Bronchial epithelial cell (primary cell): ENCODE data around the gene ANKS1B. TPM values are rescaled to one million over a fixed set of nuclear protein-coding genes. Genes with fewer than 3 reads are reported as not detected.

Experiments used
- DNase-seq: peaks from one replicate; pipeline ENCODE4 v3.0.0-alpha.2; 2010; ENCODE audit warnings: low read depth
- FAIRE-seq: peaks from 2 replicates; lab custom pipeline; 2011; peaks lifted over from hg19 to GRCh38; lab: Jason Lieb, UNC
- H3K27me3 ChIP-seq: 2 replicates; pipeline ENCODE4 v1.5.1; 2011; ENCODE audit warnings: low read length; ENCODE audit not compliant: control insufficient read depth, insufficient read depth
- H3K36me3 ChIP-seq: 2 replicates; pipeline ENCODE4 v1.5.1; 2011; ENCODE audit warnings: low read length; ENCODE audit not compliant: control insufficient read depth, insufficient read depth
- H3K4me3 ChIP-seq: 2 replicates; pipeline ENCODE4 v1.5.1; 2011; ENCODE audit warnings: mild to moderate bottlenecking, low read depth, low read length, control low read depth
- total RNA-seq: library from RNA; depleted of rRNA; stranded (reverse); fragments of >200 nt; gene quantifications from 2 replicates; pipeline ENCODE4 v1.2.1, GENCODE V29; 2014
- TF ChIP-seq, protein P1 (sequence below): IDR thresholded peaks from 2 replicates; pipeline ENCODE4 v1.5.1; 2011; ENCODE audit warnings: mild to moderate bottlenecking, moderate library complexity, low read length, control low read depth, inconsistent platforms; ENCODE audit not compliant: insufficient read depth, severe bottlenecking

Gene ANKS1B
- total RNA-seq, 1 donor from 2014 or later, result 0.26 TPM

DNA sequence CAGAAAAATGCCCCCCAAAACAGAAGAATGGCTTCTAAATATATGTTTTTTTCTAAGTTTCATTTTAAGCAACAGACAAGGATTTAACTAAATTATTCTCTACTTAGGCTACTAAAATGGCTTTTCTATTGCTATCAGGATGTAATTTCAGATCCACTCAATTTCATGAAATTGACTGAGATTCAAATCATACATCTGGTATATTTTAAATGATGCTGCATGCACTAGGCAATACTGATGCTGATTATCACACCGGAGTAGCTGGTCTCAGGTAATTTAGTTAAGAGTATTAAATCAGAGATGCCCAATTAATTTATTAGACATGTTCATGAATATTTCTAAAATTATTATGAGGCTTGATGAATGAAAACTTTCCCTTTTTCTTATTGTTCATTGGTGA lies 1188.0 kb downstream of the ANKS1B start:
- no peak overlapping the region for H3K4me3 ChIP-seq
- H3K27me3 ChIP-seq, result no peaks in the 10 kb centered on the region
- no peak for FAIRE-seq
- DNase-seq, result no peak
- no peaks in the 10 kb centered on the region for H3K36me3 ChIP-seq
- TF ChIP-seq, protein P1, sequence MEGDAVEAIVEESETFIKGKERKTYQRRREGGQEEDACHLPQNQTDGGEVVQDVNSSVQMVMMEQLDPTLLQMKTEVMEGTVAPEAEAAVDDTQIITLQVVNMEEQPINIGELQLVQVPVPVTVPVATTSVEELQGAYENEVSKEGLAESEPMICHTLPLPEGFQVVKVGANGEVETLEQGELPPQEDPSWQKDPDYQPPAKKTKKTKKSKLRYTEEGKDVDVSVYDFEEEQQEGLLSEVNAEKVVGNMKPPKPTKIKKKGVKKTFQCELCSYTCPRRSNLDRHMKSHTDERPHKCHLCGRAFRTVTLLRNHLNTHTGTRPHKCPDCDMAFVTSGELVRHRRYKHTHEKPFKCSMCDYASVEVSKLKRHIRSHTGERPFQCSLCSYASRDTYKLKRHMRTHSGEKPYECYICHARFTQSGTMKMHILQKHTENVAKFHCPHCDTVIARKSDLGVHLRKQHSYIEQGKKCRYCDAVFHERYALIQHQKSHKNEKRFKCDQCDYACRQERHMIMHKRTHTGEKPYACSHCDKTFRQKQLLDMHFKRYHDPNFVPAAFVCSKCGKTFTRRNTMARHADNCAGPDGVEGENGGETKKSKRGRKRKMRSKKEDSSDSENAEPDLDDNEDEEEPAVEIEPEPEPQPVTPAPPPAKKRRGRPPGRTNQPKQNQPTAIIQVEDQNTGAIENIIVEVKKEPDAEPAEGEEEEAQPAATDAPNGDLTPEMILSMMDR, result no peak

GRCh38 chr12:98793121-98793520 lies 1191.6 kb downstream of the ANKS1B start:
- no peak for DNase-seq
- no peak for FAIRE-seq
- TF ChIP-seq, protein P1, result no peak
- Histone ChIP-seq H3K36me3 (no peaks in the 10 kb centered on the region), H3K4me3 (no peak overlapping the region), H3K27me3 (no peaks in the 10 kb centered on the region)

DNA sequence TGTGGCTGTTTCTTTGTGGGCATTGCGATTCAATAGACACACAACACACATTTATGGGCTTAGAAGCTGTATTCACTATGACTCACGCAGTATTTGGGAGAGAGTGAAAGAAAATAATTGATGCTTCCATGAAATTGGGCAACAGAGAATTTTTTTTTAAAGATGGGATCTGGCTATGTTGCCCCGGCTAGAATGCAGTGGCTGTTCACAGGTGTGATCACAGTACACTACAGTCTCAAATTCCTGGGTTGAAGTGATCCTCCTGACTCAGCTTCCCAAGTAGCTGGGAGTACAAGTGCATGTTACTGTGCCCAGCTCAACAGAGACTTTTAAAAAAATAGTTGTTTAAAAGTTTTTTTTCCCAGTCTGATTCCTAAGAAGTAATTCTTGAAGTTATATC lies 1193.3 kb downstream of the ANKS1B start:
- Histone ChIP-seq H3K36me3 (no peaks in the 10 kb centered on the region), H3K4me3 (no peak overlapping the region), H3K27me3 (no peaks in the 10 kb centered on the region)
- no peak for DNase-seq
- TF ChIP-seq, protein P1, result no peak
- no peak for FAIRE-seq

GRCh38 chr12:98788396-98788795 lies 1196.3 kb downstream of the ANKS1B start:
- H3K27me3 ChIP-seq, result no peaks in the 10 kb centered on the region
- TF ChIP-seq, protein P1, result no peak
- no peak for FAIRE-seq

DNA sequence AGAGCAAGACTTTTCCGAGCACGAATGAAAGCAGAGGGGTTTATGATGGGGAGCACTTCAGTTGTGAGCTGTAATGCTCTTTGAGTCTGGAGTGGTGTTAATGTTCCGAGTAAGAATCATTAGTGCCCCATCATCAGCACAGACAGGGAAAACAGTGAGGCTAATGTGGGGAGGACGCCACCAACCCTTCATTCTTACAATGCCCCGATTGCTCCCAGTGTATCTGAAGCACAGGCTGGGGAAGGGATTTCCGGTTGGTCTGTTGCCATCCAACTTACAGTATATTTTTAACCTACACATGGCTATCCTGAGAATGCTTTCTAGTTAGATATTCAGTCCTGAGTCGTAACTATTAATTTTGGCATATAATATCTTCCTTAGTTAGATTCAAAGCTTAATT lies 1198.1 kb downstream of the ANKS1B start:
- no peaks in the 10 kb centered on the region for H3K27me3 ChIP-seq
- FAIRE-seq (no peak), DNase-seq (no peak)
- no peaks in the 10 kb centered on the region for H3K36me3 ChIP-seq
- H3K4me3 ChIP-seq, result no peak overlapping the region
- TF ChIP-seq, protein P1, result no peak

More at GRCh38 chr12:98788396-98788795, 1196.3 kb downstream of the ANKS1B start:
- DNase-seq, result no peak
- Histone ChIP-seq H3K36me3 (no peaks in the 10 kb centered on the region), H3K4me3 (no peak overlapping the region)

- Histone ChIP-seq H3K36me3 (no peaks in the 10 kb centered on the region), H3K4me3 (no peak overlapping the region), H3K27me3 (no peaks in the 10 kb centered on the region)
- DNase-seq, result no peak
- FAIRE-seq, result no peak
- TF ChIP-seq, protein P1, result no peak
These were observed 1201.3 kb downstream of the ANKS1B start for GRCh38 chr12:98783420-98783819.
